Measurements from ENCODE around the gene G6PC1.
"Not testable (repeated sequence)": the region's sequence is repeated elsewhere in the genome, so short reads cannot be mapped to it uniquely, and the experiment has no call there.

DNA sequence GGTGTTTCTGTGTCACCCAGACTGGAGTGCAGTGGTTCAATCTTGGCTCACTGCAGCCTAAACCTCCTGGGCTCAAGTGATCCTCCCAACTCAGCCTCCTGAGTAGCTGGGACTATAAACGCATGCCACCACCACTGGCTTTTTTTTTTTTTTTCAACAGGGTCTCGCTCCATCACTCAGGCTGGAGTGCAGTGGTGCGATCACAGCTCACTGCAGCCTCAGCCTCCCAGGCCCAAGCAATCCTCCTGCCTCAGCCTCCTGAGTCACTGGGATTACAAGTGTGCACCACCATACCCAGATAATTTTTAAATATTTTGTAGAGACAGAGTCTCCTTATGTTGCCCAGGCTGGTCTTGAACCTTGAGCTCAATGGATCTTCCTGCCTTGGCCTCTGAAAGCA is 14.8 kb upstream of the G6PC1 start:
- not testable (repeated sequence) for TF ChIP-seq EZH2 (IDR thresholded peaks at IDR 0.05; ENCODE audit: borderline replicate concordance, insufficient read depth, low read depth, low read length, poor library complexity, severe bottlenecking)
- TF ChIP-seq, protein P1, sequence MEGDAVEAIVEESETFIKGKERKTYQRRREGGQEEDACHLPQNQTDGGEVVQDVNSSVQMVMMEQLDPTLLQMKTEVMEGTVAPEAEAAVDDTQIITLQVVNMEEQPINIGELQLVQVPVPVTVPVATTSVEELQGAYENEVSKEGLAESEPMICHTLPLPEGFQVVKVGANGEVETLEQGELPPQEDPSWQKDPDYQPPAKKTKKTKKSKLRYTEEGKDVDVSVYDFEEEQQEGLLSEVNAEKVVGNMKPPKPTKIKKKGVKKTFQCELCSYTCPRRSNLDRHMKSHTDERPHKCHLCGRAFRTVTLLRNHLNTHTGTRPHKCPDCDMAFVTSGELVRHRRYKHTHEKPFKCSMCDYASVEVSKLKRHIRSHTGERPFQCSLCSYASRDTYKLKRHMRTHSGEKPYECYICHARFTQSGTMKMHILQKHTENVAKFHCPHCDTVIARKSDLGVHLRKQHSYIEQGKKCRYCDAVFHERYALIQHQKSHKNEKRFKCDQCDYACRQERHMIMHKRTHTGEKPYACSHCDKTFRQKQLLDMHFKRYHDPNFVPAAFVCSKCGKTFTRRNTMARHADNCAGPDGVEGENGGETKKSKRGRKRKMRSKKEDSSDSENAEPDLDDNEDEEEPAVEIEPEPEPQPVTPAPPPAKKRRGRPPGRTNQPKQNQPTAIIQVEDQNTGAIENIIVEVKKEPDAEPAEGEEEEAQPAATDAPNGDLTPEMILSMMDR (IDR thresholded peaks at IDR 0.05), result not testable (repeated sequence)
